Gastrocnemius medialis (tissue), 4 donors: ENCODE results near the gene STON1.

Experiments
- POLR2A ChIP-seq, 2 donors: fragments of 450-650 bp; IDR thresholded peaks; one replicate each; pipeline ENCODE4 v1.6.1; 2017; ENCODE audit warnings: antibody characterized with exemption in 2 of 2, mild to moderate bottlenecking in 2 of 2, moderate library complexity in 2 of 2
- TF ChIP-seq, protein P1 (sequence below), 5 experiments: fragments of 450-650 bp in 3 of 5; fragments of 200-600 bp in 2 of 5; sonication (generic) in 2 of 5; IDR thresholded peaks in 4 of 5; conservative IDR thresholded peaks in 1 of 5; 1 replicate in 4 of 5; 2 replicates in 1 of 5; pipeline ENCODE4 v1.5.1; 2016 to 2019; ENCODE audit warnings: antibody characterized with exemption in 5 of 5, mild to moderate bottlenecking in 3 of 5, moderate library complexity in 3 of 5

DNA sequence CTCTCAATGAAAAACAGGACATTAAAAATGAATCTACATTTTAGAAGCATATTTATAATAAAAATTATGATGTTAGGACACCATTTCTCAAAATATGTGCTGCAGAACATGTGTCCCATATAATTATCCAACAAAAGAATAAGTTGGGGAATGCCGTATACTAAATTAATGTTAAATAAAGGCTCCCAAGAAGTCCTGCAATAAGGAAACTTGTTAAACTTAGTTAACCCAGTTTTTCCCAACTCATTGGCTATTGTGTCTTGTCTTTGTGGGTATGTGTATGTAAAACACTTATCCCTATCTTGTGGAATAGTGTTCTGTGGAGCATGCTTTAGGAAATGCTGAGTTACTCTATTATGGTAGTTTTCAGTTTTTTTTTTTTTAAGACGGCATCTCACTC, 62.1 kb downstream of the STON1 start:
- no peak for TF ChIP-seq POLR2A (IDR thresholded peaks at IDR 0.05)
- TF ChIP-seq, protein P1, sequence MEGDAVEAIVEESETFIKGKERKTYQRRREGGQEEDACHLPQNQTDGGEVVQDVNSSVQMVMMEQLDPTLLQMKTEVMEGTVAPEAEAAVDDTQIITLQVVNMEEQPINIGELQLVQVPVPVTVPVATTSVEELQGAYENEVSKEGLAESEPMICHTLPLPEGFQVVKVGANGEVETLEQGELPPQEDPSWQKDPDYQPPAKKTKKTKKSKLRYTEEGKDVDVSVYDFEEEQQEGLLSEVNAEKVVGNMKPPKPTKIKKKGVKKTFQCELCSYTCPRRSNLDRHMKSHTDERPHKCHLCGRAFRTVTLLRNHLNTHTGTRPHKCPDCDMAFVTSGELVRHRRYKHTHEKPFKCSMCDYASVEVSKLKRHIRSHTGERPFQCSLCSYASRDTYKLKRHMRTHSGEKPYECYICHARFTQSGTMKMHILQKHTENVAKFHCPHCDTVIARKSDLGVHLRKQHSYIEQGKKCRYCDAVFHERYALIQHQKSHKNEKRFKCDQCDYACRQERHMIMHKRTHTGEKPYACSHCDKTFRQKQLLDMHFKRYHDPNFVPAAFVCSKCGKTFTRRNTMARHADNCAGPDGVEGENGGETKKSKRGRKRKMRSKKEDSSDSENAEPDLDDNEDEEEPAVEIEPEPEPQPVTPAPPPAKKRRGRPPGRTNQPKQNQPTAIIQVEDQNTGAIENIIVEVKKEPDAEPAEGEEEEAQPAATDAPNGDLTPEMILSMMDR (IDR thresholded peaks at IDR 0.05 in 4 of 5, conservative IDR thresholded peaks at IDR 0.05 in 1 of 5) = no peak
